RWPE1 (cell line): ENCODE results near the gene CARMIL1.

Experiments
- CTCF ChIA-PET: fragments of 350-600 bp; sonication (Branson Sonifier 250); formaldehyde crosslinking; extraction: SDS; loops from one replicate; lab custom pipeline; 2021; lab: Yijun Ruan, JAX
- POLR2A ChIA-PET: fragments of 400-600 bp; formaldehyde crosslinking; extraction: SDS; loops from one replicate; lab custom pipeline; 2020; ENCODE audit warnings: antibody characterized with exemption; ENCODE audit not compliant: low non-redundant PET; lab: Yijun Ruan, JAX
- DNase-seq: peaks from one replicate; pipeline ENCODE4 v3.0.0; 2012; ENCODE audit warnings: low spot score
- H3K27ac ChIP-seq: fragments of 450-650 bp; 2 replicates; pipeline ENCODE4 v1.5.1; 2017
- TF ChIP-seq, protein P1 (sequence below): fragments of 450-650 bp; conservative IDR thresholded peaks from 2 replicates; pipeline ENCODE4 v1.5.1; 2017; ENCODE audit warnings: low read depth, mild to moderate bottlenecking

CARMIL1 gene

DNA sequence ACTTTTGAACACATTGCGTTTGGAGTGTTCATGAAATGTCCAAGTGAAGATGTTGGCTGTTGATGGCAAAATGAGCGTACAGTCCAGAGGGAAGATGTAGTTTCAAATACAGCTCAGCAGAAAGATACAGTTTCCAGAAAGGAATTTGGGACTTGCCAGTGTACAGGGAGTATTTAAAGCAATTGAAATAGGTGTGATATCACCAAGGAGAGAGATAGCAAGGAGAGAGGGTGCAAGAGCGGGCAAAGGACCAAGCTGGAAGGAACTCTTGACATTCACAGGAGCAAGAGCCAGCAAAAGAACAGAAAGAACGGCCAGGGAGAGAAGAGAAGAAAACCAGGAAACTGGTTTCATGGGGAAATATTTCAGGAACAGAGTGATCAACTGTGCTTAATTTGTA, 47.8 kb downstream of the CARMIL1 start:
- no peak for DNase-seq
- POLR2A ChIA-PET = no interaction called here
- CTCF ChIA-PET = interaction anchor here (0.5 to 1.2 kb wide), 2 partner anchors 14 to 150 kb away, joined by 3 to 4 read pairs; no protein-coding TSS in a partner anchor
- TF ChIP-seq, protein P1, sequence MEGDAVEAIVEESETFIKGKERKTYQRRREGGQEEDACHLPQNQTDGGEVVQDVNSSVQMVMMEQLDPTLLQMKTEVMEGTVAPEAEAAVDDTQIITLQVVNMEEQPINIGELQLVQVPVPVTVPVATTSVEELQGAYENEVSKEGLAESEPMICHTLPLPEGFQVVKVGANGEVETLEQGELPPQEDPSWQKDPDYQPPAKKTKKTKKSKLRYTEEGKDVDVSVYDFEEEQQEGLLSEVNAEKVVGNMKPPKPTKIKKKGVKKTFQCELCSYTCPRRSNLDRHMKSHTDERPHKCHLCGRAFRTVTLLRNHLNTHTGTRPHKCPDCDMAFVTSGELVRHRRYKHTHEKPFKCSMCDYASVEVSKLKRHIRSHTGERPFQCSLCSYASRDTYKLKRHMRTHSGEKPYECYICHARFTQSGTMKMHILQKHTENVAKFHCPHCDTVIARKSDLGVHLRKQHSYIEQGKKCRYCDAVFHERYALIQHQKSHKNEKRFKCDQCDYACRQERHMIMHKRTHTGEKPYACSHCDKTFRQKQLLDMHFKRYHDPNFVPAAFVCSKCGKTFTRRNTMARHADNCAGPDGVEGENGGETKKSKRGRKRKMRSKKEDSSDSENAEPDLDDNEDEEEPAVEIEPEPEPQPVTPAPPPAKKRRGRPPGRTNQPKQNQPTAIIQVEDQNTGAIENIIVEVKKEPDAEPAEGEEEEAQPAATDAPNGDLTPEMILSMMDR = no peak
- H3K27ac ChIP-seq = no peak overlapping the region

DNA sequence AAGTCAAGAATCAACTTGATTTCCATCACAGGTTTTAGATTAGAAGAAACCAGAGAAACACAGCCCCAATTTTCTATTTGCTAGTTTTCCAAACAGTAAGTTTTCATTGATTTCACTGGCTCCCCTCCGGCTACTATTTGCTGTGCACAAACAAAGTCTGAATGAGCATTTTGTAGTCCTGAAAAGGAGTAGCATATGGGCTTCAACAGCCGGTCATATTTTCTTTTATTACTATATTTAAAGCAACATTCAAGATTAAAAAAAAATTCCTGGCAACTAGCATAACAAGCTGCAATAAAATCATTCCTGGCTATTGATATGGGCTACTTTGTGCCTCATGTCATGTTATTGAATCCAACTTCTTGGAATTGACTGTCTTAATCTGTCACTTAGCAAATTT, 48.3 kb downstream of the CARMIL1 start:
- POLR2A ChIA-PET = no interaction called here
- CTCF ChIA-PET = interaction anchor here (1.2 kb wide), 1 partner anchor 15 kb away, joined by 4 read pairs; no protein-coding TSS in a partner anchor
- TF ChIP-seq, protein P1 = no peak
- H3K27ac ChIP-seq = no peak overlapping the region
- DNase-seq = no peak

DNA sequence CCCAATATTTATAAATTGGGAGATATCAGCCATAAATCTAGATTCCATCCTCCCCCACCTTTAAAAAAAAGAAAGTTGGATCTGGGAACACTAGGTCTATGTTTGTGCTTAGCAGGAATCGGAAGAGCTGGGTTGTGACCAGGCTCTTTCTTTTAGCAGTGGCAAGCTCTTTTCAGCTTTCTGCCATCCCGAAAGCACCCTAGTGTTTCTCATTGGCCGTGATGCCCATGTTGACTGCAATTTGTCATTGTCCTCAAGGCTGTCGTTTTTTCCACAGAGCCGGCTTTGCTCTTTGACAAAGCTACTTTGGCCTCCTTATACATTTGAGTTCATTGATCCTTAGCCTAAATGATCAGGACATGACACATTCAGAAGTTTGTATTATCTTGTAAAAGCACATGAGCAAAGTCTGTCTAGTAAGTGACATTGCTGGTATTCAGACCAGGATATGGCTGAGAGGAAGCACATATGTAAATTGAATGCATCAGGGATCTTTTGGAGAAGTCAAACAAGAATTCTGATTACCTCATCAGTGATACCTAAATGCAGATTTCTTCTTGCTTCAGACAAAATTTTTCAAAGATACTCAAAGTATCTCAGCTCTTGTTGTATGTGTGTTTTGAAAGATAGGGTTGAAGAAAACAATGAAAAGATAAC, 50.1 kb downstream of the CARMIL1 start:
- ChIA-PET CTCF (no interaction called here), POLR2A (no interaction called here)
- DNase-seq = no peak
- H3K27ac ChIP-seq = no peak overlapping the region
- TF ChIP-seq, protein P1 = no peak

DNA sequence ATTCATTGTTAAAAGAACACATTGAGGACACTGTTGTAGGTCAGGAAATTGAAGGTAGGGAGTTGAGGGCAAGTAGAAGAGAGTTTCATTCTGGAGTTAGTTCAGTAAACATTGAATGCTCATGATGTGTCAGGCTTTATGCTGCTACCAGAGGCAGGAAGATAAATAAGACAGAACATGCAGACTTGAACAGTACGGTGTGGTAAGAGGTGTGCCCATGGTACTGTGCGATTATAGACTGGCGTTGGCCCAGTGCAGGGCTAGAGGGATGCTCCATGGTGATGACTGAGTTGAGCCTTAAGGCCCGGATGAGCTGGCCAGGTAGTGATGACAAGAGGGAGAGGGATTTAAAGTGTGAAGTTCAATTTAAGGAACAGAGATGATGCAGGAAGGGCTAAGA, 50.8 kb downstream of the CARMIL1 start:
- CTCF ChIA-PET = no interaction called here
- DNase-seq = no peak
- H3K27ac ChIP-seq = no peak overlapping the region
- POLR2A ChIA-PET = interaction anchor here (0.6 kb wide), 1 partner anchor 140 kb away, joined by 3 read pairs; no protein-coding TSS in a partner anchor
- TF ChIP-seq, protein P1 = no peak

DNA sequence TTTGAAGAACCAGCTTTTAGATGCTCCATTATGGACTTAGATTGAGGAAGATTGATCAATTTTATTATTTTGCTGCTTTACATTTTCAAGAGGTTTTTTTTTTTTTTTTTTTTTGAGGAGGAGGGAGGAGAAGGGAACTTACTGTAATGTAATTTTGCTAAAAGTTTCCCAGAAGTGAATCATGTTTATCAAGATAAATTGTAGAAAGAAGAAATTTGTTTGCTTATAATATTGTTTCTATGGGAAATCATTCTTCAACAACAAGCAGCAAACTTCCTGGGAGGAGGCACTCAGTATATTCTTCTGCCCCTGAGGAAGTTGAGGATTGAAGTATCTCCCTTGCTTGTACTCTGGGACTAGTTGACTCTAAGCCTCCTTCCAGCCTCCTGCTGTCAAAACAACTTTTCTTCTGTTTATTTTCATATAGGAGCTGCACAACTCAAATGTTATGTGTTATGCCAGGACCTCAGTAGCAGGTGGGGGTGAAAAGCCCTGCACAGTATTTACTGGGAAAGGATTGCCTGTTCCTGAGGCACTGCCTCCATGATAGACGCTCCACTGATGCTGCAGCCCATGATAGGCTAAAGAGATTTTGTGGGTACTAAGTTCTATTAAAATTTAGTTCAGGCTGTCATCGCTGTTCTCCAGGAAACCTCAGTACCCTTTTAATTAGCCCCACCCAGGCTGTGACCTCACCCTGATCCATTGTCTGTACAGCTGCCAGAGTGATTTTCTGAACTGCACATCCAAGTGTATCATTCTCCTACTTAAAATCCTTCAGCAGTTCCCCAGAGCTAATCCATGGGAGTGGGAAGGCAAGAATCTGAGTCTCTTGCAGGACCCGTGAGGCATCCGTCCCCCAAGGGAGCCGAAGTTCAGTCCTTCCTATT, 51.9 kb downstream of the CARMIL1 start:
- TF ChIP-seq, protein P1 = no peak
- DNase-seq = peak; percentile 11
- H3K27ac ChIP-seq = no peak overlapping the region
- POLR2A ChIA-PET = no interaction called here
- CTCF ChIA-PET = no interaction called here

DNA sequence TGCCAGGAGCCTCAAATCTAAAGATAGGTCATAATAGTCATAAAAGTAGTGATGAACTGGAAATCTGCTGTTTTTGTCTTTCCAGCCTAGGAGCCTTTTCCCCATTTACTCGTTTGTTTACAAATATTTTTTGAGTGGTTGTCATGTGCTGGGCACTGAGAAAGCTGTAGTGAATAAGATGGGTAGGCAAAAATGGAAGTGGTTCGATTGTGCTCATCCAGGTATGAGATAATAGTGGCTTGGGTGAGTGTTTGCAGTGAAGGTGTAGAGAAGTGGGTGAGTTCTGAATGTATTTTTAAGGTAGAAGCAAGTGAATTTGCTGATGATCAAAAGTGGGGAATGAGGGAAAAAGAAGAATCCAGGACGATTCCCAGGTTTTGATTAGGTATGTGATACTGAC, 53.0 kb downstream of the CARMIL1 start:
- no peak overlapping the region for H3K27ac ChIP-seq
- POLR2A ChIA-PET = no interaction called here
- CTCF ChIA-PET = interaction anchor here (0.7 kb wide), 1 partner anchor 668 kb away, joined by 3 read pairs; no protein-coding TSS in a partner anchor
- DNase-seq = no peak
- TF ChIP-seq, protein P1 = no peak
